SKM-1 (cell line): ENCODE measurements around the gene RPLP2.

Experiments used
- DNase-seq: peaks from one replicate; lab custom pipeline; 2025; ENCODE audit not compliant: unreplicated experiment; lab: John Stamatoyannopoulos, UW

Gene RPLP2

GRCh38 chr11:821512-822371 lies 12.0 kb downstream of the RPLP2 start:
- no peak for DNase-seq

- no peak for DNase-seq
Observed at GRCh38 chr11:823441-824291, 13.9 kb downstream of the RPLP2 start.

GRCh38 chr11:824292-824880 lies 14.6 kb downstream of the RPLP2 start:
- DNase-seq = no peak

GRCh38 chr11:824942-825341 lies 15.2 kb downstream of the RPLP2 start:
- no peak for DNase-seq

GRCh38 chr11:825366-826226 lies 15.8 kb downstream of the RPLP2 start:
- DNase-seq = no peak

GRCh38 chr11:826227-826621 lies 16.5 kb downstream of the RPLP2 start:
- DNase-seq = no peak

GRCh38 chr11:826836-827145 lies 17.0 kb downstream of the RPLP2 start:
- DNase-seq = no peak

- DNase-seq = no peak
Observed at GRCh38 chr11:827146-827896, 17.6 kb downstream of the RPLP2 start.

GRCh38 chr11:827897-828192 lies 18.1 kb downstream of the RPLP2 start, which contains the start of gene CRACR2B:
Gene CRACR2B, plus strand, starts transcription at chr11:827919. Its CDS starts 689 bp downstream, at chr11:828608.
- no peak for DNase-seq

- no peak for DNase-seq
Observed at GRCh38 chr11:828506-829175, 18.9 kb downstream of the RPLP2 start.

GRCh38 chr11:829176-829846 lies 19.5 kb downstream of the RPLP2 start:
- DNase-seq = no peak

GRCh38 chr11:829847-830294 lies 20.1 kb downstream of the RPLP2 start:
- no peak for DNase-seq

- no peak for DNase-seq
Observed at GRCh38 chr11:830295-831117, 20.7 kb downstream of the RPLP2 start.

GRCh38 chr11:831118-831864 lies 21.5 kb downstream of the RPLP2 start:
- DNase-seq = no peak

- DNase-seq = no peak
Observed at GRCh38 chr11:831961-832528, 22.3 kb downstream of the RPLP2 start.

GRCh38 chr11:832529-833113 lies 22.9 kb downstream of the RPLP2 start, which contains the start of gene CD151:
Gene CD151, plus strand, starts transcription at chr11:832952. Its CDS starts 3,118 bp downstream, at chr11:836070.
- no peak for DNase-seq
